Measurements from ENCODE around the gene ESRRG. TPM values are rescaled to one million over a fixed set of nuclear protein-coding genes. Genes with fewer than 3 reads are reported as not detected.

Gene ESRRG
- total RNA-seq, 1 donor from 2014 or later, result 0.23 TPM

- no peak for DNase-seq (ENCODE audit: extremely low read depth, low read depth, low spot score)
Measured at GRCh38 chr1:216523449-216524190, 199.6 kb downstream of the ESRRG start.

GRCh38 chr1:216523043-216523442 lies 200.2 kb downstream of the ESRRG start:
- no peak for DNase-seq (ENCODE audit: extremely low read depth, low read depth, low spot score)

- DNase-seq (ENCODE audit: extremely low read depth, low read depth, low spot score), result no peak
Measured at GRCh38 chr1:216521477-216521876, 201.8 kb downstream of the ESRRG start.

- DNase-seq (ENCODE audit: extremely low read depth, low read depth, low spot score), result no peak
Measured at GRCh38 chr1:216518844-216519627, 204.2 kb downstream of the ESRRG start.

- DNase-seq (ENCODE audit: extremely low read depth, low read depth, low spot score), result no peak
Measured at GRCh38 chr1:216502528-216503162, 220.6 kb downstream of the ESRRG start.

GRCh38 chr1:216500273-216500967 lies 222.8 kb downstream of the ESRRG start:
- no peak for DNase-seq (ENCODE audit: extremely low read depth, low read depth, low spot score)

GRCh38 chr1:216499581-216500272 lies 223.5 kb downstream of the ESRRG start:
- DNase-seq (ENCODE audit: extremely low read depth, low read depth, low spot score), result no peak

GRCh38 chr1:216498277-216498676 lies 225.0 kb downstream of the ESRRG start:
- DNase-seq (ENCODE audit: extremely low read depth, low read depth, low spot score), result no peak

GRCh38 chr1:216485042-216485441 lies 238.2 kb downstream of the ESRRG start:
- DNase-seq (ENCODE audit: extremely low read depth, low read depth, low spot score), result no peak

GRCh38 chr1:216483672-216484401 lies 239.4 kb downstream of the ESRRG start:
- DNase-seq (ENCODE audit: extremely low read depth, low read depth, low spot score), result no peak

GRCh38 chr1:216482620-216483019 lies 240.6 kb downstream of the ESRRG start:
- DNase-seq (ENCODE audit: extremely low read depth, low read depth, low spot score), result no peak

- DNase-seq (ENCODE audit: extremely low read depth, low read depth, low spot score), result no peak
Measured at GRCh38 chr1:216478238-216478637, 245.0 kb downstream of the ESRRG start.

GRCh38 chr1:216476341-216476740 lies 246.9 kb downstream of the ESRRG start:
- no peak for DNase-seq (ENCODE audit: extremely low read depth, low read depth, low spot score)

- DNase-seq (ENCODE audit: extremely low read depth, low read depth, low spot score), result no peak
Measured at GRCh38 chr1:216475659-216476276, 247.5 kb downstream of the ESRRG start.

GRCh38 chr1:216466162-216466801 lies 256.9 kb downstream of the ESRRG start:
- DNase-seq (ENCODE audit: extremely low read depth, low read depth, low spot score), result no peak

- DNase-seq (ENCODE audit: extremely low read depth, low read depth, low spot score), result no peak
Measured at GRCh38 chr1:216464489-216464888, 258.7 kb downstream of the ESRRG start.

GRCh38 chr1:216462066-216462775 lies 261.0 kb downstream of the ESRRG start:
- no peak for DNase-seq (ENCODE audit: extremely low read depth, low read depth, low spot score)

GRCh38 chr1:216461466-216461865 lies 261.8 kb downstream of the ESRRG start:
- DNase-seq (ENCODE audit: extremely low read depth, low read depth, low spot score), result no peak
